ENCODE results near the gene BRD3OS.
A peak's percentile ranks its signal among the peaks of the same experiment; 100 is the strongest.

BRD3OS gene

GRCh38 chr9:133989625-133990365 is 35.5 kb upstream of the BRD3OS start:
- DNase-seq: no peak

DNA sequence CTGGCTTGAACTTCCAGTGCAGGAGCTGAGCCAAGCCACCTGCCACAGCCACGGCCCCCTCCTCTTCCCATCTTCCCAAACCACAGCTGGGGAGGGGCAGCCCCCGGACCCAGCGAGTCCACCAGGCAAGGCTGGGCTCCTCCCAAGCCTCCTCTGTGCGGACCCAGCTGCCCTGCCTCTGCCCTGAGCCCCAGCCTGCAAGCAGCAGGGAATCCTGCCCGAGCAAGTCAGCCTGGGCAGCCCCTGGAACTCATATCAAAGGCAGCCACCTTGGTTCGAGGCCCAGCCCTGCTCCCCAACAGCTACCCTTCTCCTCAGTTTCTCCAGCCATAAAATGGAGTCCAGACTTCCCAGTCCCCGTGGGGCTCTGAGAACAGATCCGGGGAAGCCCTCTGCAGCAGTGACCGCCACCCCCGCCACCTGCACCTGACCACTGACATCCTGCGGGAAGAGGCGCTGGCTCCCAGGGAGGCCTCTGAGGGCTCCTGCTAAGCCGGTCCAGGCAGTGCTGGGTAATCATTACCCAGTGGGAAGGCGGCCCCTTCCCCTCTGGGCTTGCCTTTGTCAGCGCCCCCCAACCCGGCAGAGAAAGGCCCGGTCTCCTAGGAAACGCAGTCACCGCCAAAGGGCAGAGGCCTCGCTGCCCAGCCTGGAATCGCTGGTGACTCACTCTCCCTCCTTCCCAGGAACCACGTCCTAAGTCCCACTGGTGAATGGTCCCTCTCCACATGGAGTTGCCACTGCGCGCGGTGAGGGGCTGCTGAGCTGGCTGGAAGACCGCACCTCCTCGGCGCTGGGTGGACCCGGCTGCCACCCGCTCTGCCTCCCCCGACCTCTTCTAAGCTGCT is 34.7 kb upstream of the BRD3OS start:
- DNase-seq: peak; percentile 42

GRCh38 chr9:133991214-133991921 is 33.9 kb upstream of the BRD3OS start:
- DNase-seq: peak; percentile 42

DNA sequence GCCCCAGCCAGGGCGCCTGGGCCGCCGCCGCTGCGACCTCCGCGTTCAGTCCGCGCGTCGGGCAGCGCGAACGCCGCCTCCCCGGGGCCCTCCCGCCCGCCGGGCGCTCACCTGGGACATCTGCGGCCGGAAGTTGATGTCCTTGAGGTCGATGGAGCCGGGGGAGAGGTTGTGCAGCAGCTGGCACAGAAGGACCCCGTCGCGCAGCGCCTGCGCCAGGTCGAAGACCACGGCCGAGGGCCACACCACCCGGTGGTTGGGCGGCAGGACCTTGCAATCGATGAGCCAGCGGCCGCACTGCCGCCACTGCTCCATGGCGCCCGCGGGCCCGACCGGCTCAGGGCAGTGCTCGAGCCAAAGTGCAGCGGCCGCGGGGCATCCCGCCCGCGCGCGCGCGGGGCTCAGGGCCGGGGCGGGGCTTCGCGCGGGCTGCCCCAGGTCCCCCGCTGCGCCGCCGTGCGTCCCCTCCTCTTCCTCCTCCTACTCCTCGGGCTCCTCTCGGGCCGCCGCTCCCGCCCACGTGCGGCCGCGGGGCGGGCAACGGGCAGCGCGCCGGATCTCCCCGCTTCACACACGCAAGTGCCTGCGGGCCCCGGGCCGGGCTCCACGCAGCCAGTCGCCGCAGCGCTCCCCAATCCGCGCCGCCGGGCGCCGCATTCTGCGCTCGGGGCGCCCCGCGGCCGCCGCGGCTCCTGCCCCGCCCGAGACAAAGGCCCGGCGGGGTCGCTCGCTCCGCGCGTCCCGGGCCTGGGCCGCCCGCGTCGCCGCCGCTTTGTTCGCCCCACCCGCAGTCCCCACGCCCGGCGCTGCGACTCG is 33.1 kb upstream of the BRD3OS start, which contains the start of gene VAV2:
VAV2 (minus strand) TSS at position 361 of the 816 bp plus-strand sequence; CDS start at position 315, 46 bp downstream.
- peak; percentile 47 for DNase-seq

GRCh38 chr9:133992780-133993634 is 32.3 kb upstream of the BRD3OS start:
- peak; percentile 74 for DNase-seq

DNA sequence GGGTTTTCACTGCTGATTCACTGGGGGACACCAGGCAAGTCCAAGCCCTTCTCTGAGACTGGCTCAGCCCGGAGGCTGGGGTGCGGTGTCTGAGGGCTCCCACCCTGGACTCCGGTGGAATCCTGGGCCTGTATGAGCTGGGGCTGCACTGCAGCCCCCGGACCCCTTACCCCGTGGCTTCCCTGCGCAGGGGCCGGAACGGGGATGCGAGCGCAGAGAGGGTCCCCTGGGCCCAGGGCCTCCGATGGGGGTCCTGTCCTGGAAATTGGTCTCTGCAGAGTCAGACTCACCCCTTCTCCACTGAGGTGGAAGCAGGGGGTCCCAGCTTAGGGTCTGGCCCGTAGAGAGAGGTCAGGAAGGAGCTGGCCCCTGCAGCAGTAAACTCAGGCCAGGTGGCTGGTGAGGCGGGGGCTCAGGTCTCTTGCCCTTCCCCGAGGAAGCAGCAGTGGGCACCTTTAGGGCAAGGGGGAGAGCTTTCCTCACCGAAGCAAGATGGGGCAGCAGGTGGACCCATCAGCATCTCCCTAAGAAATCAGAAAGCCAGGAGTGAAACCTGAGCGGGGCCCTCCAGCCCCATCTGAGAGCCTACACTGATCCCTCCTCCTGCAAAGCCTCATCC is 31.5 kb upstream of the BRD3OS start:
- no peak for DNase-seq

GRCh38 chr9:133994353-133995011 is 30.8 kb upstream of the BRD3OS start:
- DNase-seq: peak; percentile 67

DNA sequence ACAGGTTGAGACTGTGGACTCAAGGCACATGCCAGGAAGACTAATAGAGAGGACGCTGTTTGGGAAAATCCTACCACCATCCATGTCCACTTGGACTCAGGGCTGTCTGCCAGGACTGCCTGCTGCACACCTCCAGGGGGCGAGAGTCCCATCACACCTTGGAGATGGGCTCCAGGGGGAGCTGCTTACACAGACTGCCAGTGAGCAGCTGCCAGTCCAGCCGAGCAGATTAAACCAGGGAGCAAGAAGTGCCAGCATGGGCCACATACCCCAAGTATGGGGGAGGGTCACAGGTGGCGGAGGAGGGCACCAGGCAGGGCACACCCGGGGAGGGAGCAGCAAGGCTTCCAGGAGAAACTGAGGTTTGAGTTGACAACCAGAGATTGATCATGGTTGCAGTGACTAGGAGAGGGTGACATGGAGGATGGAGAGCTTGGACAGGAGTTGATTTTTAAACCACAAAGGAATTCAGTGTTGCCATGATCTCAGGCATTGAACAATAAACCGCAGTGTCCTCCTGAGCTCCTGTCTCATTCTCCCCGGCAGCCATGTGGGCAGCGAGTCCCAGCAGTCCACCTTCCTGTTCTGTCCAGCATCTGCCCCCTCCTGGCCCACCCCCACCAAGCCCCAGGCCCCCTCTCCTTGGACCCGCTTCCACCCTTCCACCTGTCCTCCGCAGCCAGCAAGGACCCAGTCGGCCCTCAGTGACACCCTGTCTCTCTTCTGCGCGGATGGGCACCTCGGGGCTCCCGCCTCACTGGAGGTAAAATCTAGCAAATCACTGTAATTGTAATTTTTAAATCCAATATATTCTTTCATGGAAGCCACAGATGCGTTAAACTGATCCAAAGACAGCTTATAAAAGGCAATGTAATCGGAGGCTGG is 30.0 kb upstream of the BRD3OS start:
- DNase-seq: peak; percentile 28

- DNase-seq: no peak
Measured at GRCh38 chr9:133996531-133997520, 28.5 kb upstream of the BRD3OS start.

DNA sequence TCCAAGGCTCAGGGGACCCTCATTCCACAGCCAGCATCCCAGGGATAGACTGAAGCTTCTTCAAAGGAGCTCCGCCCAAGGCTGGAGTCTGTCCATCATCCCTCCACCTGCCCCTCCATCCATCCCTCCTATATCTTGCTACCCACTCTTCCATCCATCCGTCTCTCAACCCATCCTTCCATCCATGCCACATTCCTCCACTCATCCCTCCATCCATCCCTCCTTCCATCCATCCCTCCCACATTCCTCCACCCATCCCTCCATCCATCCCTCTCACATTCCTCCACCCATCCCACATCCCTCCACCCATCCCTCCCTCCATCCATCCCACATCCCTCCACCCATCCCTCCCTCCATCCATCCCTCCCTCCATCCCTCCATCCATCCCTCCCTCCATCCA is 27.7 kb upstream of the BRD3OS start:
- no peak for DNase-seq

GRCh38 chr9:133998915-133999595 is 26.2 kb upstream of the BRD3OS start:
- no peak for DNase-seq

DNA sequence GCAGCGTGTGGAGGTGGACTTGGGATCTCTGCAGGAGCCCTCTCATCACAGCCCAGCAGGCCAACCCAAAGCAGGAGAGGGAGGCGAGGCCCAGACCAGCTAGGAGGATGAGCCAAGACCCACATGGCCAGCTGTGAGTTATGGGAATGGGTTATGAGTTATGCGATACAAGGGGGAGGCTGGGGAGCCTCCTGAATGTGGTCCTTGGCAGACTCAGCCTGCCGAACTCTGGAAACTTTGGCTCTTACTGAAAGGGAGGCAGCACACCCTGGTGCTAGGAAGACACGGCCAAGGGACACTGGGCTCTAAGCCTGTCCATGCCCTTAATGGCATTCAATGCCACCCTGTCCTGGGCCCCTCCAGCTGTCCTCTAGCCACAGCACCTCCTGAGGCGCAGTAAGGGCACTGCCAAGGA is 25.4 kb upstream of the BRD3OS start:
- DNase-seq: no peak

DNA sequence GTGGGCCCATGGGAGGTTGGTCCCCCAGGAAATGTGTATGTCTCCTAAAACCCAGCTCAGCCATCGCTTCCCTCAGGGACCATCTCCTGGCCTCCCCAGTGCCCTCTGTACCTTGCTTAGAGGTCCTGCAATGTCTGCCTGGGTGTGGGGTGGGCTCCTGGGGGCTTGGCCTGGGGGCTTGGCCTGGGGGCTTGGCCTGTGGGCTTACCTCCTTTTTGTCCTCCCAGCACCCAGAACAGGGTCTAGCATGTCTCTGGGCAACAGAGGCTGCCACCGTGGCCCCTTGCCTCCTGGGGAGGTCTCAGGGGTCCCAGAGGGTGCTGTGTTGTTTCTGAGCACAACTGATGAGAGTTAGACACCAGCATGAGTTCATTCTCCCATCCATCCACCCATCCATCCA is 22.5 kb upstream of the BRD3OS start:
- DNase-seq: no peak

GRCh38 chr9:134003237-134003636 is 22.0 kb upstream of the BRD3OS start:
- DNase-seq: no peak

GRCh38 chr9:134004131-134004873 is 21.0 kb upstream of the BRD3OS start:
- no peak for DNase-seq

DNA sequence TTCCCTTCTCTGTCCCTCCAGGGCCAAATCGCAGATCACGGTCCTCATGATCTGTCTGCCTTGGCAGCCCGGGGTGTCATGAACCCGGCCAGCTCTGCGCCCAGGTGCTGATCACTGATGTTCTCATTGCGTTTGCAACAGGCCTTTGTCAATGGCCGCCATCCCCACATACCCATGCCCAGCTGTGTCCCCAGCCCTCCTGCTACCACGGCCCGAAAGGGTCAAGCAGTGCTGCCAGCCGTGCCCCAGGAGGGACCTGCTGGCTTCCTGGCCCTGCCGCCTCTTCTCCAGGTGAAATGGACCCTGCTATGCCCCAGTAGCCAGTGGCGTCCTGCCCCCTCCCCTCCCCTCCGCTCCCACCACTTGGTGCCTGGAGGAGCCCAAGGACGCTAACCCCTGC is 20.4 kb upstream of the BRD3OS start:
- DNase-seq: no peak

DNA sequence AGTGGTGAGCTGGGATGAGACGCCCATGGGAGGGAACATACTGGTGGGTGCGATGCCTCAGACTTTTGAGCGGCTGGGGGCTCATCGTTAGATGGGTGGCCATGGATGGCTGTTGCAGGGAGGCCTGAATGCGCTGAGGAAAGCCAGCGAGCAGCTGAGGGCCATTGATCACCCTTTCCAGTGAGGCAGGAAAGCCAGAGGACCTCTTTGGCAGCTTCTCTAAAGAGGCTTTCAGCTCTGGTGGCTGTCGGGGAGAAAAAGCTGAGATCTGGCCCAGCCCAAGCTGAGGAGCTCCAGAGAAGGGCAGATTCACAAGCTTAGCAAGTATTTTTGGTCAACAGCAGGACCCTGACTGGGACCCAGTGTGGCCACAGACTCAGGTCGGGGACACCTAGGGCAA is 19.9 kb upstream of the BRD3OS start:
- no peak for DNase-seq

Data from NCI-H1092 treated with DMSO at 0.1 percent for 48 hours (cell line).